ENCODE data around the gene SERPINA1. TPM values are rescaled to one million over a fixed set of nuclear protein-coding genes. Genes with fewer than 3 reads are reported as not detected.

The SERPINA1 gene
- total and polyA plus RNA-seq, 2 of the 13 experiments (the other 11 are each of a cell fraction or from before 2014, with no cell fraction given), result 3,266 to 11,015 TPM

DNA sequence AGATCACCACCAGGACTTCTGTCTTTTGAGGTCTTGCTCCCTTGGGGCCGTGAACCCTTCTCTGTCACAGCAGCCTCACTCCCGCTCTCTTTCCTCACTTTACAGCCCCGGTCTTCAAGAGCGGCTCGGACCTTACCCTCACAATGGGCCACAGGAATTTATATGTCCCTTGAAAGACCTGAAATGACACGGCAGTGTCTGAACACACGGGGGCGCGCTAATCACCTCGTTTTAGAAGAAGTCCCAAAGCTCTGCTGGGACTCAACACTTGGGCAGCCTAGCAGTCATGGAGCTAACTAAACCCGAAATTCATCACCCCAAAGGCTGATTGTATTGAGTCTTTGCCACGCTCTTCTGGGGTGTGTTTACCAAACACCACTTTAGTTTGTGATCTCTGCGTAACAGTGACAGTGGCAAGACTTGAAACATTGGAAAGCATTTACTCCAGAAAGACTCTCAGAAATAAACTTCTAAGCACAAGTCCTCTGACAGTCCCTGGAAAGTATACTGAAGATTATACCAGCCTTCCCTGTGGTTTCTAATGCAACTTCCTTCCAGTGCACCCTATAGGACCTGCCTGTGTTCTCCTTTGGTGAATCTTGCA, 35.2 kb upstream of the SERPINA1 start (continued):
- TF ChIP-seq ZNF670 (CRISPR knock-in tag; IDR thresholded peaks at IDR 0.05; ENCODE audit: borderline replicate concordance) (peak; percentile 57; the same call in 1 of the 2 replicates), MAF1 (CRISPR knock-in tag; IDR thresholded peaks at IDR 0.05; ENCODE audit: borderline replicate concordance) (no peak), U2AF1 (optimal IDR thresholded peaks at IDR 0.05; ENCODE audit: low read depth, low read length) (no peak), FOXM1 (CRISPR knock-in tag; IDR thresholded peaks at IDR 0.05) (no peak), HOXA9 (CRISPR knock-in tag; IDR thresholded peaks at IDR 0.05; ENCODE audit: borderline replicate concordance) (no peak), GFI1 (CRISPR knock-in tag; IDR thresholded peaks at IDR 0.05; ENCODE audit: borderline replicate concordance) (no peak), BRCA1 (CRISPR knock-in tag; IDR thresholded peaks at IDR 0.05) (no peak), GTF2F1 (IDR thresholded peaks at IDR 0.05; ENCODE audit: low read length) (no peak), ZNF292 (CRISPR knock-in tag; IDR thresholded peaks at IDR 0.05; ENCODE audit: borderline replicate concordance, low read depth) (no peak), KDM5B (CRISPR knock-in tag; IDR thresholded peaks at IDR 0.05; ENCODE audit: borderline replicate concordance) (no peak), CHCHD3 (CRISPR knock-in tag; IDR thresholded peaks at IDR 0.05) (no peak), ZNF678 (CRISPR knock-in tag; IDR thresholded peaks at IDR 0.05) (no peak), MIXL1 (CRISPR knock-in tag; IDR thresholded peaks at IDR 0.05) (0 out of 2 replicates have a peak, but pooled peaks have one; percentile 45), ZNF331 (CRISPR knock-in tag; IDR thresholded peaks at IDR 0.05) (peak; percentile 46; the same call in 1 of the 2 replicates), MAZ (IDR thresholded peaks at IDR 0.05; ENCODE audit: borderline replicate concordance, low read depth, low read length) (no peak), MAZ (CRISPR knock-in tag; IDR thresholded peaks at IDR 0.05; ENCODE audit: low read depth) (no peak), TEAD3 (CRISPR knock-in tag; optimal IDR thresholded peaks at IDR 0.05; ENCODE audit: borderline replicate concordance) (peak; percentile 66), FOXC1 (CRISPR knock-in tag; IDR thresholded peaks at IDR 0.05; ENCODE audit: borderline replicate concordance) (no peak), RAD21 (CRISPR knock-in tag; IDR thresholded peaks at IDR 0.05) (peak; percentile 76), SP140L (CRISPR knock-in tag; IDR thresholded peaks at IDR 0.05; ENCODE audit: borderline replicate concordance) (no peak), ZNF264 (CRISPR knock-in tag; IDR thresholded peaks at IDR 0.05) (0 out of 2 replicates have a peak, but pooled peaks have one; percentile 30), U2AF2 (IDR thresholded peaks at IDR 0.05; ENCODE audit: low read depth, low read length) (no peak), TOE1 (CRISPR knock-in tag; IDR thresholded peaks at IDR 0.05) (no peak)
- TF ChIP-seq, protein P1, sequence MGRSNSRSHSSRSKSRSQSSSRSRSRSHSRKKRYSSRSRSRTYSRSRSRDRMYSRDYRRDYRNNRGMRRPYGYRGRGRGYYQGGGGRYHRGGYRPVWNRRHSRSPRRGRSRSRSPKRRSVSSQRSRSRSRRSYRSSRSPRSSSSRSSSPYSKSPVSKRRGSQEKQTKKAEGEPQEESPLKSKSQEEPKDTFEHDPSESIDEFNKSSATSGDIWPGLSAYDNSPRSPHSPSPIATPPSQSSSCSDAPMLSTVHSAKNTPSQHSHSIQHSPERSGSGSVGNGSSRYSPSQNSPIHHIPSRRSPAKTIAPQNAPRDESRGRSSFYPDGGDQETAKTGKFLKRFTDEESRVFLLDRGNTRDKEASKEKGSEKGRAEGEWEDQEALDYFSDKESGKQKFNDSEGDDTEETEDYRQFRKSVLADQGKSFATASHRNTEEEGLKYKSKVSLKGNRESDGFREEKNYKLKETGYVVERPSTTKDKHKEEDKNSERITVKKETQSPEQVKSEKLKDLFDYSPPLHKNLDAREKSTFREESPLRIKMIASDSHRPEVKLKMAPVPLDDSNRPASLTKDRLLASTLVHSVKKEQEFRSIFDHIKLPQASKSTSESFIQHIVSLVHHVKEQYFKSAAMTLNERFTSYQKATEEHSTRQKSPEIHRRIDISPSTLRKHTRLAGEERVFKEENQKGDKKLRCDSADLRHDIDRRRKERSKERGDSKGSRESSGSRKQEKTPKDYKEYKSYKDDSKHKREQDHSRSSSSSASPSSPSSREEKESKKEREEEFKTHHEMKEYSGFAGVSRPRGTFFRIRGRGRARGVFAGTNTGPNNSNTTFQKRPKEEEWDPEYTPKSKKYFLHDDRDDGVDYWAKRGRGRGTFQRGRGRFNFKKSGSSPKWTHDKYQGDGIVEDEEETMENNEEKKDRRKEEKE (IDR thresholded peaks at IDR 0.05), result no peak
- TF ChIP-seq, protein P2, sequence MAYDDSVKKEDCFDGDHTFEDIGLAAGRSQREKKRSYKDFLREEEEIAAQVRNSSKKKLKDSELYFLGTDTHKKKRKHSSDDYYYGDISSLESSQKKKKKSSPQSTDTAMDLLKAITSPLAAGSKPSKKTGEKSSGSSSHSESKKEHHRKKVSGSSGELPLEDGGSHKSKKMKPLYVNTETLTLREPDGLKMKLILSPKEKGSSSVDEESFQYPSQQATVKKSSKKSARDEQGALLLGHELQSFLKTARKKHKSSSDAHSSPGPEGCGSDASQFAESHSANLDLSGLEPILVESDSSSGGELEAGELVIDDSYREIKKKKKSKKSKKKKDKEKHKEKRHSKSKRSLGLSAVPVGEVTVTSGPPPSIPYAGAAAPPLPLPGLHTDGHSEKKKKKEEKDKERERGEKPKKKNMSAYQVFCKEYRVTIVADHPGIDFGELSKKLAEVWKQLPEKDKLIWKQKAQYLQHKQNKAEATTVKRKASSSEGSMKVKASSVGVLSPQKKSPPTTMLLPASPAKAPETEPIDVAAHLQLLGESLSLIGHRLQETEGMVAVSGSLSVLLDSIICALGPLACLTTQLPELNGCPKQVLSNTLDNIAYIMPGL (CRISPR knock-in tag; IDR thresholded peaks at IDR 0.05; ENCODE audit: borderline replicate concordance in 1 of 2, low read depth in 1 of 2), result peak; percentile 52 to 61; a peak in 1 of 4 replicates
- TF ChIP-seq, protein P3, sequence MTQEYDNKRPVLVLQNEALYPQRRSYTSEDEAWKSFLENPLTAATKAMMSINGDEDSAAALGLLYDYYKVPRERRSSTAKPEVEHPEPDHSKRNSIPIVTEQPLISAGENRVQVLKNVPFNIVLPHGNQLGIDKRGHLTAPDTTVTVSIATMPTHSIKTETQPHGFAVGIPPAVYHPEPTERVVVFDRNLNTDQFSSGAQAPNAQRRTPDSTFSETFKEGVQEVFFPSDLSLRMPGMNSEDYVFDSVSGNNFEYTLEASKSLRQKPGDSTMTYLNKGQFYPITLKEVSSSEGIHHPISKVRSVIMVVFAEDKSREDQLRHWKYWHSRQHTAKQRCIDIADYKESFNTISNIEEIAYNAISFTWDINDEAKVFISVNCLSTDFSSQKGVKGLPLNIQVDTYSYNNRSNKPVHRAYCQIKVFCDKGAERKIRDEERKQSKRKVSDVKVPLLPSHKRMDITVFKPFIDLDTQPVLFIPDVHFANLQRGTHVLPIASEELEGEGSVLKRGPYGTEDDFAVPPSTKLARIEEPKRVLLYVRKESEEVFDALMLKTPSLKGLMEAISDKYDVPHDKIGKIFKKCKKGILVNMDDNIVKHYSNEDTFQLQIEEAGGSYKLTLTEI (CRISPR knock-in tag; conservative IDR thresholded peaks at IDR 0.05), result no peak
